Activated CD8-positive, alpha-beta T cell treated with anti-CD3 and anti-CD28 coated beads for 36 hours (primary cell): ENCODE data around the gene GSDME. TPM values are rescaled to one million over a fixed set of nuclear protein-coding genes. Genes with fewer than 3 reads are reported as not detected.
A peak's percentile ranks its signal among the peaks of the same experiment; 100 is the strongest.

Source experiments
- ATAC-seq: fragments of 200-7000 bp; cut with Tn5 transposase; one replicate; pipeline ENCODE4 v1.10.0; 2021; ENCODE audit warnings: mild to moderate bottlenecking, moderate library complexity
- CTCF ChIA-PET: fragments of 350-600 bp; sonication (Branson Sonifier 250); formaldehyde crosslinking; loops from one replicate; lab custom pipeline; 2021; ENCODE audit warnings: antibody characterized with exemption; lab: Charles Lee
- POLR2A ChIA-PET: fragments of 350-600 bp; sonication (Branson Sonifier 250); formaldehyde crosslinking; loops from one replicate; lab custom pipeline; 2021; ENCODE audit warnings: antibody characterized with exemption; lab: Charles Lee
- DNase-seq: peaks from one replicate; pipeline ENCODE4 v3.0.0-alpha.2; 2020
- H3K27ac Mint-ChIP-seq: one replicate; pipeline ENCODE4 v1.8.0; 2021; ENCODE audit warnings: mild to moderate bottlenecking, mixed read lengths
- H3K27me3 Mint-ChIP-seq: one replicate; pipeline ENCODE4 v1.8.0; 2021; ENCODE audit warnings: mixed read lengths
- H3K36me3 Mint-ChIP-seq: one replicate; pipeline ENCODE4 v1.8.0; 2021; ENCODE audit warnings: low read depth, mixed read lengths
- H3K4me1 Mint-ChIP-seq: one replicate; pipeline ENCODE4 v1.8.0; 2021; ENCODE audit warnings: low read depth, mixed read lengths
- H3K4me3 Mint-ChIP-seq: one replicate; pipeline ENCODE4 v1.8.0; 2021; ENCODE audit warnings: mild to moderate bottlenecking, moderate library complexity, mixed read lengths
- H3K9me3 Mint-ChIP-seq: one replicate; pipeline ENCODE4 v1.8.0; 2021; ENCODE audit warnings: mixed read lengths
- intact Hi-C: fragments of 100-400 bp; cut with micrococcal nuclease; formaldehyde crosslinking; loops from one replicate; pipeline ENCODE4 v1.10.0; 2022
- total RNA-seq, 2 experiments: library from RNA; stranded (reverse); gene quantifications; one replicate each; pipeline ENCODE4 v1.2.3, GENCODE V29; 2021
- TF ChIP-seq, protein P1 (sequence below): fragments of 200-600 bp; IDR thresholded peaks from one replicate; pipeline ENCODE4 v1.8.0; 2022; ENCODE audit warnings: antibody characterized with exemption, mild to moderate bottlenecking

The GSDME gene
- total RNA-seq, result 1 to 10 TPM; 5.2 to 6.1 TPM

DNA sequence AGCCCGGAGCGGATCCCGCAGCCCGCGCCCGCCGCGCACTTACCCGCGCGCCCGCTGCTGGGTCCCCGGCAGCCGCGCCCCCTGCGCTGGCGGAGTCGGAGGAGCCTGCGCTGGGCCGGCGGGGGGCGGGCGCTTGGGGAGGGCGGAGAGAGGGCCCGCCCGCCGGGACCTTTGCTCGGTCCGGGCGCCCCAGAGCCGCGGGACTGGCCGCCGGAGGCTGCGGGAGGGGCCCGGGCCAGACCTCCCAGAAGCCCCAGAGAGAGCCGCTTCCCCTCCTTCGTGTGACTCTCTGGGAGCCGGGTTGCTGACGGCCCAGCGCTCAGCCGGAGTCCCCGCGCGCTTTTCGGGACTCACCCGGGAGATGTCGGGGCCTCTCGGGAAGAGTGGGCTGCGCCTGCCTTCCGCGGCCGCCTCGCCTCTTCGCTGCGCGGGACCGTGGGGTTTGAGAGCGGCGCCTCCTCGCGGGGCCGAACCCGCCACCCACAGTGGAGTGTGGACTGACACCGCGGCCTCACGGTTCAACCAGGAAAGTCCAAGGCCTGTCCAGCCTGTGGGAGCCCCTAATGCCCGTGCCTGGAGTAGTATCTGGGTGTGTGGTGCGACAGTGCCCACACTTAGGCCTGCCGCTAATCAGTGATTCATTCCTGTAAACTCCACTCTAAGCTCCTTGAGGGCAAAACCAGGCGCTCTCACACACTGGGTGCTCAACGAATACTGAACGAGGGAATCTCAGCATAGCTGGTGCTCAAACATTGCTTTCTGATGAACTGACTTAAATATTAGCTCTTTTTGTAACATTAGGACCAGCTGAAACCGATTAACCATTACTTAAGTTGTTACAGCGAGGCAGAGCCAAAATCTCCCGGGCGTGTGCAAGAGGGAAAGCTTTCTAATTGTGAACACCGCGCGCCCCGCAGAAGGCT is at the start of gene GSDME:
Gene GSDME (minus strand): TSS at position 112 of the 923 bp plus-strand sequence. CDS start 7,690 bp downstream, outside the sequence.
- H3K27me3 Mint-ChIP-seq, result peaks cover 42% of the 10 kb centered on the region
- ATAC-seq (peak; percentile 61), DNase-seq (peak; percentile 45)
- H3K36me3 Mint-ChIP-seq, result no peaks in the 10 kb centered on the region
- H3K4me3 Mint-ChIP-seq, result peak within 1 kb of the TSS; percentile 77
- peaks cover 32% of the 10 kb centered on the region for H3K4me1 Mint-ChIP-seq
- H3K27ac Mint-ChIP-seq, result peak within 1 kb of the TSS; percentile 87
- intact Hi-C loops, result loop anchor here (10.0 kb wide), 1 partner anchor 183 kb away; the partner anchor contains the start of gene PALS2
- ChIA-PET POLR2A (no interaction called here), CTCF (no interaction called here)
- TF ChIP-seq, protein P1, sequence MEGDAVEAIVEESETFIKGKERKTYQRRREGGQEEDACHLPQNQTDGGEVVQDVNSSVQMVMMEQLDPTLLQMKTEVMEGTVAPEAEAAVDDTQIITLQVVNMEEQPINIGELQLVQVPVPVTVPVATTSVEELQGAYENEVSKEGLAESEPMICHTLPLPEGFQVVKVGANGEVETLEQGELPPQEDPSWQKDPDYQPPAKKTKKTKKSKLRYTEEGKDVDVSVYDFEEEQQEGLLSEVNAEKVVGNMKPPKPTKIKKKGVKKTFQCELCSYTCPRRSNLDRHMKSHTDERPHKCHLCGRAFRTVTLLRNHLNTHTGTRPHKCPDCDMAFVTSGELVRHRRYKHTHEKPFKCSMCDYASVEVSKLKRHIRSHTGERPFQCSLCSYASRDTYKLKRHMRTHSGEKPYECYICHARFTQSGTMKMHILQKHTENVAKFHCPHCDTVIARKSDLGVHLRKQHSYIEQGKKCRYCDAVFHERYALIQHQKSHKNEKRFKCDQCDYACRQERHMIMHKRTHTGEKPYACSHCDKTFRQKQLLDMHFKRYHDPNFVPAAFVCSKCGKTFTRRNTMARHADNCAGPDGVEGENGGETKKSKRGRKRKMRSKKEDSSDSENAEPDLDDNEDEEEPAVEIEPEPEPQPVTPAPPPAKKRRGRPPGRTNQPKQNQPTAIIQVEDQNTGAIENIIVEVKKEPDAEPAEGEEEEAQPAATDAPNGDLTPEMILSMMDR, result no peak
- peaks cover 8% of the 10 kb centered on the region for H3K9me3 Mint-ChIP-seq

DNA sequence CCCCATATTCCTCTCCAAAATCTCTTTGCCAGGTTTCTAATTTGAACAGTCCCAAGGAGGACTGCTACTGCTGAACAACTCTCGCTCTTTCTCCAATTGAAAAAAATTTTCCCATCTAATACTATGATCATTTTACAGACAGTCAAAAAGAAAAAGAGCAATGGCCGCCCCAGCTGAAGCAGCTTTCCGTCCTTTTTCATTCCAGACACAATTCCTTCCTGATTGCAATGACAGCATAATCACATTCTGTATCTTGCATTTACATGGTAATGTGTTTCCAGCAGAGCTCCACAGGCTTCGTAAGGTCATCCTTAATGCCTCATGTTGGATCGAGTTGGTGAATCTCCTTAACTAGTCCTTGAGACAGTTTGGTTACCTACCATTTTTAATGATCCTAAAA is 45.0 kb upstream of the GSDME start:
- DNase-seq (no peak), ATAC-seq (no peak)
- Mint-ChIP-seq H3K27ac (no peak overlapping the region), H3K27me3 (no peaks in the 10 kb centered on the region), H3K4me1 (peaks cover 3% of the 10 kb centered on the region), H3K4me3 (no peak overlapping the region), H3K9me3 (no peaks in the 10 kb centered on the region), H3K36me3 (peaks cover 41% of the 10 kb centered on the region)
- ChIA-PET POLR2A (no interaction called here), CTCF (interaction anchor here (0.6 to 6.3 kb wide), 6 partner anchors 10 to 296 kb away, joined by 3 to 39 read pairs (median 4); no protein-coding TSS in a partner anchor)
- intact Hi-C loops, result no loop called here
- TF ChIP-seq, protein P1, result no peak

DNA sequence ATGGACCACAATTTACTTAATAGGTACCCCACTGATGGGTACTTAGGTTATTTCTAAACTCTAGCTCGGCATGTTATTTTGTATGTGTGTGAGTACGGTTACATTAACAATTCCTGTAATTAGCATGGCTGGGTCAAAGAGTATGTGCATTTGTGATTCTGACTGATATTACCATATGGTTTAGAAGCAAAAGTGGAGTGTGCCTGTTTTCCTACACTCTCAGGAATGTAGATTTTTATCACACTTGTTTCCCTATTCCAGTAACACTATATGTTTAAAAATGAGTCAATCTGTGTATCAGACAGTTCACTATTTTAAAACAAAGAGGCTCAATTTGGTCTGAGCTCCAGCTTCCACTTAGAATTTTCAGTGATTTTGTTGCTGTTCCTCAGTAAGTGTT is 44.6 kb upstream of the GSDME start:
- H3K36me3 Mint-ChIP-seq, result peaks cover 40% of the 10 kb centered on the region
- TF ChIP-seq, protein P1, result no peak
- ATAC-seq, result no peak
- H3K9me3 Mint-ChIP-seq, result no peaks in the 10 kb centered on the region
- no peak for DNase-seq
- peaks cover 3% of the 10 kb centered on the region for H3K4me1 Mint-ChIP-seq
- intact Hi-C loops, result no loop called here
- H3K27me3 Mint-ChIP-seq, result no peaks in the 10 kb centered on the region
- H3K4me3 Mint-ChIP-seq, result no peak overlapping the region
- no peak overlapping the region for H3K27ac Mint-ChIP-seq
- ChIA-PET POLR2A (no interaction called here), CTCF (interaction anchor here (0.9 to 6.3 kb wide), 7 partner anchors 10 to 296 kb away, joined by 3 to 39 read pairs (median 4); no protein-coding TSS in a partner anchor)

DNA sequence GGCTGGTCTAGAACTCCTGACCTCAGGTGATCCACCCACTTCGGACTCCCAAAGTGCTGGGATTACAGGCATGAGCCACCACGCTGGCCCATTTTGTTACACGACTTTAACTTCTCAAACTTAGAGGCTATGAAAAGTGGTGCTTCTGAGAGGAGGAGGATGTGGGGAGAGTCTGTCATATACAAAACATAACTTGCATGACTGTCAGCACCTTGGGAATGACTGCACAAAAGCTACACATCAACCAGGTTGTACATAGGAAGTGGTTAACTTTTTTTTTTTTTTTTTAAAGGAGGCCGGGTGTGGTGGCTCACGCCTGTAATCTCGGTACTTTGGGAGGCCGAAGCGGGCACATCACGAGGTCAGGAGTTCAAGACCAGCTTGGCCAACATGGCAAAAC is 43.4 kb upstream of the GSDME start:
- CTCF ChIA-PET, result interaction anchor here (0.7 to 6.3 kb wide), 4 partner anchors 11 to 297 kb away, joined by 3 to 39 read pairs (median 4); no protein-coding TSS in a partner anchor
- H3K27ac Mint-ChIP-seq, result no peak overlapping the region

More for the DNA sequence above, 43.4 kb upstream of the GSDME start:
- Mint-ChIP-seq H3K36me3 (peaks cover 37% of the 10 kb centered on the region), H3K4me1 (peaks cover 3% of the 10 kb centered on the region), H3K9me3 (no peaks in the 10 kb centered on the region), H3K27me3 (no peaks in the 10 kb centered on the region), H3K4me3 (no peak overlapping the region)
- intact Hi-C loops, result no loop called here
- TF ChIP-seq, protein P1, result no peak
- ATAC-seq (peak; percentile 68), DNase-seq (no peak)
- POLR2A ChIA-PET, result interaction anchor here (0.9 kb wide), 1 partner anchor 316 kb away, joined by 3 read pairs; no protein-coding TSS in a partner anchor
